H1 (cell line): ENCODE results near the gene SART1. TPM values are rescaled to one million over a fixed set of nuclear protein-coding genes. Genes with fewer than 3 reads are reported as not detected.

Source experiments
- CTCF ChIA-PET: fragments of 300-600 bp; sonication (Branson Sonifier 250); formaldehyde crosslinking; loops from one replicate; lab custom pipeline; 2021; ENCODE audit not compliant: partially characterized antibody; lab: Charles Lee
- POLR2A ChIA-PET: fragments of 300-600 bp; sonication (Branson Sonifier 250); formaldehyde crosslinking; loops from one replicate; lab custom pipeline; 2021; ENCODE audit warnings: inconsistent platforms; ENCODE audit not compliant: partially characterized antibody; lab: Charles Lee
- DNase-seq, 2 experiments: peaks; one replicate each; pipeline versions ENCODE4 v3.0.0 to v3.0.0-alpha.2; 2010 to 2022; ENCODE audit warnings: low spot score in 2 of 2, low read depth in 1 of 2, mixed read lengths in 1 of 2
- FAIRE-seq: peaks from 2 replicates; lab custom pipeline; 2011; peaks lifted over from hg19 to GRCh38; lab: Jason Lieb, UNC
- H2AFZ ChIP-seq: 2 replicates; pipeline ENCODE4 v1.8.1; 2012; ENCODE audit warnings: low read length, inconsistent platforms
- H2AK5ac ChIP-seq: 2 replicates; pipeline ENCODE4 v1.6.1; 2013; ENCODE audit warnings: low read depth, low read length
- H2BK120ac ChIP-seq: replicated peaks from 2 replicates; pipeline ENCODE3; 2013; ENCODE audit warnings: low read depth, low read length, inconsistent platforms
- H2BK12ac ChIP-seq: 2 replicates; pipeline ENCODE4 v1.6.1; 2013; ENCODE audit warnings: low read depth, low read length
- H2BK15ac ChIP-seq: 2 replicates; pipeline ENCODE4 v1.6.1; 2013; ENCODE audit warnings: low read length
- H2BK20ac ChIP-seq: 2 replicates; pipeline ENCODE4 v1.6.1; 2013; ENCODE audit warnings: low read length
- H2BK5ac ChIP-seq: 2 replicates; pipeline ENCODE4 v1.6.1; 2013; ENCODE audit warnings: low read depth, low read length
- H3K14ac ChIP-seq: 2 replicates; pipeline ENCODE4 v1.6.1; 2013; ENCODE audit warnings: inconsistent platforms; ENCODE audit not compliant: insufficient read length
- H3K18ac ChIP-seq: 2 replicates; pipeline ENCODE4 v1.6.1; 2013; ENCODE audit warnings: low read length; ENCODE audit errors: extremely low read depth
- H3K23ac ChIP-seq: 2 replicates; pipeline ENCODE4 v1.6.1; 2013; ENCODE audit warnings: inconsistent platforms; ENCODE audit not compliant: insufficient read length
- H3K23me2 ChIP-seq: 2 replicates; pipeline ENCODE4 v1.6.1; 2013; ENCODE audit warnings: low read depth, low read length
- H3K27ac ChIP-seq: 2 replicates; pipeline ENCODE4 v1.6.1; 2011; ENCODE audit warnings: low read depth, low read length, inconsistent platforms
- H3K27me3 ChIP-seq, 4 experiments: replicated peaks in 1 of 4; 1 replicate in 1 of 4; 2 replicates in 3 of 4; pipeline versions ENCODE4 v1.6.1 to v1.8.1; 2011 to 2013; ENCODE audit warnings: low read length in 3 of 4, mild to moderate bottlenecking in 3 of 4, inconsistent platforms in 2 of 4, mixed read lengths in 2 of 4, moderate library complexity in 1 of 4; ENCODE audit not compliant: control insufficient read depth in 3 of 4, insufficient read depth in 3 of 4; ENCODE audit errors: extremely low read depth in 1 of 4
- H3K36me3 ChIP-seq, 4 experiments: 2 replicates each; pipeline versions ENCODE4 v1.6.1 to v1.8.1; 2011 to 2013; ENCODE audit warnings: mild to moderate bottlenecking in 4 of 4, low read length in 3 of 4, moderate library complexity in 2 of 4, control low read depth in 1 of 4, inconsistent platforms in 1 of 4; ENCODE audit not compliant: insufficient read depth in 4 of 4, control insufficient read depth in 2 of 4
- H3K4ac ChIP-seq: replicated peaks from 2 replicates; pipeline ENCODE3; 2013; ENCODE audit warnings: low read length, low read depth, mixed read lengths, inconsistent platforms; ENCODE audit not compliant: insufficient read length
- H3K4me1 ChIP-seq, 4 experiments: replicated peaks in 1 of 4; 1 replicate in 1 of 4; 2 replicates in 3 of 4; pipeline versions ENCODE4 v1.6.1 to v1.8.1; 2011 to 2013; ENCODE audit warnings: low read length in 3 of 4, inconsistent platforms in 2 of 4, mixed read lengths in 1 of 4; ENCODE audit not compliant: insufficient read depth in 4 of 4, control insufficient read depth in 3 of 4
- H3K4me2 ChIP-seq, 2 experiments: 2 replicates each; pipeline versions ENCODE4 v1.6.1 to v1.8.1; 2011 to 2013; ENCODE audit warnings: low read depth in 2 of 2, low read length in 2 of 2, control low read depth in 1 of 2, inconsistent platforms in 1 of 2, mild to moderate bottlenecking in 1 of 2; ENCODE audit not compliant: insufficient read depth in 1 of 2
- H3K4me3 ChIP-seq, 4 experiments: fragments of 200-600, 300-600 bp in 1 of 4; sonication (generic), shearing (Covaris generic), sonication (Bioruptor Twin) in 1 of 4; 2 replicates each; pipeline versions ENCODE4 v1.5.1 to v1.8.1; 2011 to 2016; ENCODE audit warnings: low read length in 4 of 4, low read depth in 3 of 4, control low read depth in 2 of 4, inconsistent platforms in 2 of 4, mild to moderate bottlenecking in 2 of 4, mixed read lengths in 1 of 4, moderate library complexity in 1 of 4; ENCODE audit not compliant: insufficient read depth in 2 of 4; ENCODE audit errors: extremely low read depth in 1 of 4
- H3K56ac ChIP-seq: replicated peaks from 2 replicates; pipeline ENCODE3; 2013; ENCODE audit warnings: low read depth, mild to moderate bottlenecking, mixed read lengths, low read length, inconsistent platforms; ENCODE audit not compliant: insufficient read length
- H3K79me1 ChIP-seq: 2 replicates; pipeline ENCODE4 v1.6.1; 2013; ENCODE audit warnings: low read depth, low read length, control low read depth
- H3K79me2 ChIP-seq, 2 experiments: 2 replicates each; pipeline versions ENCODE4 v1.6.1 to v1.8.1; 2012 to 2013; ENCODE audit warnings: low read length in 2 of 2, mild to moderate bottlenecking in 2 of 2, inconsistent platforms in 1 of 2; ENCODE audit not compliant: insufficient read depth in 2 of 2, control insufficient read depth in 1 of 2
- H3K9ac ChIP-seq, 4 experiments: replicated peaks in 1 of 4; 1 replicate in 1 of 4; 2 replicates in 3 of 4; pipeline versions ENCODE4 v1.6.1 to v1.8.1; 2011 to 2013; ENCODE audit warnings: low read depth in 3 of 4, low read length in 3 of 4, control low read depth in 2 of 4, mild to moderate bottlenecking in 2 of 4, moderate library complexity in 2 of 4, inconsistent platforms in 1 of 4; ENCODE audit errors: extremely low read depth in 1 of 4
- H3K9me3 ChIP-seq, 2 experiments: 2 replicates each; pipeline versions ENCODE4 v1.6.1 to v1.8.1; 2012 to 2013; ENCODE audit warnings: mild to moderate bottlenecking in 2 of 2, moderate library complexity in 2 of 2, control low read depth in 1 of 2, inconsistent platforms in 1 of 2, low read depth in 1 of 2, low read length in 1 of 2, mixed read lengths in 1 of 2; ENCODE audit not compliant: insufficient read depth in 2 of 2
- H4K20me1 ChIP-seq, 2 experiments: replicated peaks in 1 of 2; 2 replicates each; pipeline versions ENCODE3 to v1.8.1; 2011 to 2013; ENCODE audit warnings: inconsistent platforms in 2 of 2, low read length in 2 of 2, mild to moderate bottlenecking in 1 of 2; ENCODE audit not compliant: insufficient read depth in 2 of 2, control insufficient read depth in 1 of 2
- H4K5ac ChIP-seq: 2 replicates; pipeline ENCODE4 v1.6.1; 2013; ENCODE audit warnings: low read length, low read depth, mixed read lengths, inconsistent platforms; ENCODE audit not compliant: insufficient read length
- H4K8ac ChIP-seq: 2 replicates; pipeline ENCODE4 v1.8.0; 2013; ENCODE audit warnings: mild to moderate bottlenecking, moderate library complexity, low read length, inconsistent platforms; ENCODE audit not compliant: insufficient read depth; ENCODE audit errors: extremely low read depth
- H4K91ac ChIP-seq: replicated peaks from 2 replicates; pipeline ENCODE3; 2013; ENCODE audit warnings: low read length, mixed read lengths, inconsistent platforms; ENCODE audit not compliant: insufficient read length
- ATF3 ChIP-seq: IDR thresholded peaks from 2 replicates; pipeline ENCODE4 v1.6.1; 2011; ENCODE audit warnings: low read depth, mild to moderate bottlenecking, low read length; ENCODE audit not compliant: insufficient read depth
- CBX8 ChIP-seq: fragments of 300-800, 300-1000 bp; sonication (generic); IDR thresholded peaks from 2 replicates; pipeline ENCODE4 v1.7.1; 2016; ENCODE audit warnings: low read depth, low read length, borderline replicate concordance
- HDAC2 ChIP-seq, 2 experiments: fragments of 300-600 bp in 1 of 2; sonication (generic) in 1 of 2; IDR thresholded peaks; 2 replicates each; pipeline ENCODE4 v1.6.1; 2011 to 2012; ENCODE audit warnings: low read depth in 2 of 2, low read length in 2 of 2, mild to moderate bottlenecking in 2 of 2, moderate library complexity in 2 of 2, borderline replicate concordance in 1 of 2, inconsistent platforms in 1 of 2
- KDM4A ChIP-seq: IDR thresholded peaks from one replicate; pipeline ENCODE4 v1.7.1; 2012; ENCODE audit warnings: low read depth, mild to moderate bottlenecking, moderate library complexity, low read length, inconsistent platforms; ENCODE audit not compliant: severe bottlenecking
- POLR2A ChIP-seq, 2 experiments: IDR thresholded peaks; 1 replicate in 1 of 2; 2 replicates in 1 of 2; pipeline ENCODE4 v1.6.1; 2011; ENCODE audit warnings: low read depth in 2 of 2, low read length in 2 of 2, mild to moderate bottlenecking in 2 of 2; ENCODE audit errors: control extremely low read depth in 1 of 2
- RBBP5 ChIP-seq: IDR thresholded peaks from 2 replicates; pipeline ENCODE4 v1.7.1; 2012; ENCODE audit warnings: low read depth, mild to moderate bottlenecking, inconsistent platforms, low read length, moderate library complexity, borderline replicate concordance
- RFX5 ChIP-seq: IDR thresholded peaks from 2 replicates; pipeline ENCODE4 v1.6.1; 2011; ENCODE audit warnings: low read depth, low read length, improper control_type of control experiment, borderline replicate concordance
- SIN3A ChIP-seq, 2 experiments: IDR thresholded peaks in 1 of 2; conservative IDR thresholded peaks in 1 of 2; 2 replicates each; pipeline ENCODE4 v1.6.1; 2011 to 2012; ENCODE audit warnings: low read length in 2 of 2, improper control_type of control experiment in 1 of 2, low read depth in 1 of 2, mild to moderate bottlenecking in 1 of 2
- SIX5 ChIP-seq: IDR thresholded peaks from 2 replicates; pipeline ENCODE4 v1.6.1; 2011; ENCODE audit warnings: mild to moderate bottlenecking, low read depth, low read length
- SP2 ChIP-seq: IDR thresholded peaks from 2 replicates; pipeline ENCODE4 v1.6.1; 2012; ENCODE audit warnings: mild to moderate bottlenecking, low read length, inconsistent platforms
- SP4 ChIP-seq: IDR thresholded peaks from 2 replicates; pipeline ENCODE4 v1.6.1; 2012; ENCODE audit warnings: low read length, inconsistent platforms
- USF2 ChIP-seq: IDR thresholded peaks from 2 replicates; pipeline ENCODE4 v1.6.1; 2011; ENCODE audit warnings: low read length, improper control_type of control experiment
- WGBS, 2 experiments: shearing (Covaris generic) in 1 of 2; methylation state at CpG; one replicate each; pipeline versions ENCODE4 v1.1.6 to v1.1.7; 2013 to 2015; ENCODE audit warnings: low lambda C conversion rate in 2 of 2, mixed read lengths in 2 of 2, inconsistent platforms in 1 of 2, low coverage in 1 of 2, missing lambda C conversion rate in 1 of 2; ENCODE audit not compliant: insufficient replicate concordance in 2 of 2, insufficient coverage in 1 of 2, insufficient read length in 1 of 2; ENCODE audit errors: extremely low coverage in 1 of 2, missing lambda C conversion rate in 1 of 2; 5-methylcytosine and 5-hydroxymethylcytosine counted together
- polyA plus RNA-seq, 7 experiments: library from polyadenylated mRNA; depleted of rRNA in 3 of 7; stranded (reverse) in 5 of 7; unstranded in 2 of 7; fragments of >200 nt in 5 of 7; fragments of 200-250 nt in 2 of 7; gene quantifications; 1 replicate in 5 of 7; 2 replicates in 1 of 7; 4 replicates in 1 of 7; pipeline versions ENCODE4 v1.2.1 to v1.2.3, GENCODE V29; 2011 to 2013; ENCODE audit warnings: missing spikeins in 2 of 7, mixed read lengths in 2 of 7
- total RNA-seq: library from RNA; stranded (reverse); fragmentation: NEBNext Ultra II Directional; extraction: Animal tissue kit (Norgen Biotek cat#: 25700); gene quantifications from 2 replicates; pipeline ENCODE4 v1.2.1, GENCODE V29; 2021

SART1 gene
- total and polyA plus RNA-seq, 2 of the 8 experiments (the other 6 are each of a cell fraction or from before 2014, with no cell fraction given) = 9.7 to 46.1 TPM

GRCh38 chr11:65937766-65938165, 23.8 kb upstream of the SART1 start:
- no peak overlapping the region for H2BK120ac ChIP-seq
- H3K79me2 ChIP-seq = no peaks in the 10 kb centered on the region
- no peak overlapping the region for H2BK15ac ChIP-seq
- no peak overlapping the region for H4K8ac ChIP-seq
- H2AFZ ChIP-seq = no peak overlapping the region
- DNase-seq (no peak), FAIRE-seq (no peak)
- H4K91ac ChIP-seq = no peak overlapping the region
- H4K5ac ChIP-seq = no peak overlapping the region
- H3K4me2 ChIP-seq = no peak overlapping the region
- H2AK5ac ChIP-seq = no peak overlapping the region
- no peak overlapping the region for H2BK20ac ChIP-seq
- ChIA-PET CTCF (interaction anchor here (0.6 to 3.7 kb wide), 7 partner anchors 29 to 269 kb away, joined by 3 to 12 read pairs (median 3); partner anchors contain the start of gene FIBP), POLR2A (interaction anchor here (0.7 to 2.7 kb wide), 7 partner anchors 8 to 51 kb away, joined by 3 to 10 read pairs (median 3); partner anchors contain the start of gene C11orf68)
- H3K56ac ChIP-seq = no peak overlapping the region
- no peak overlapping the region for H3K9ac ChIP-seq
- H3K27me3 ChIP-seq = no peaks in the 10 kb centered on the region
- no peak overlapping the region for H3K27ac ChIP-seq
- H3K36me3 ChIP-seq = no peaks in the 10 kb centered on the region
- H4K20me1 ChIP-seq = no peaks in the 10 kb centered on the region
- no peak overlapping the region for H3K23ac ChIP-seq
- no peak overlapping the region for H3K14ac ChIP-seq
- no peaks in the 10 kb centered on the region for H3K9me3 ChIP-seq
- no peak overlapping the region for H2BK12ac ChIP-seq
- H3K79me1 ChIP-seq = no peaks in the 10 kb centered on the region
- H3K18ac ChIP-seq = no peak overlapping the region
- no peak overlapping the region for H3K4ac ChIP-seq
- peaks cover 0 to 4% (median 0%) of the 10 kb centered on the region in 4 experiments; a peak in 2 of 7 replicates for H3K4me1 ChIP-seq
- H2BK5ac ChIP-seq = no peak overlapping the region; the same call in 1 of the 2 replicates
- no peaks in the 10 kb centered on the region for H3K23me2 ChIP-seq
- WGBS, 2 experiments = 78% methylated on average over 4 of the region's 4 CpGs; no CpG with 5 or more reads in 1 of the 2 experiments
- H3K4me3 ChIP-seq = no peak overlapping the region
- no peak for TF ChIP-seq RBBP5
- no peak for TF ChIP-seq SIN3A (conservative IDR thresholded peaks at IDR 0.05 in 1 of 2, IDR thresholded peaks at IDR 0.05 in 1 of 2; ENCODE audit: low read depth in 1 of 2, low read length in 2 of 2)
- no peak for TF ChIP-seq POLR2A (IDR thresholded peaks at IDR 0.05; ENCODE audit: control extremely low read depth in 1 of 2, low read depth in 2 of 2, low read length in 2 of 2)
- TF ChIP-seq SIX5 = no peak
- TF ChIP-seq USF2 = no peak
- no peak for TF ChIP-seq SP4
- TF ChIP-seq SP2 = no peak
- TF ChIP-seq RFX5 = no peak
- no peak for TF ChIP-seq HDAC2 (IDR thresholded peaks at IDR 0.05; ENCODE audit: borderline replicate concordance in 1 of 2, low read depth in 2 of 2, low read length in 2 of 2)
- TF ChIP-seq CBX8 = no peak
- no peak for TF ChIP-seq KDM4A
- no peak for TF ChIP-seq ATF3
